Sigmoid colon (tissue), 3 donors: Measurements from ENCODE around the gene KCTD1.

ENCODE experiments used
- POLR2A ChIP-seq, 2 donors: fragments of 450-650 bp; IDR thresholded peaks; one replicate each; pipeline ENCODE4 v1.6.1; 2016; ENCODE audit warnings: antibody characterized with exemption in 2 of 2, mild to moderate bottlenecking in 2 of 2, moderate library complexity in 2 of 2
- TF ChIP-seq, protein P1 (sequence below), 4 experiments: fragments of 450-650 bp in 3 of 4; fragments of 200-600 bp in 1 of 4; IDR thresholded peaks; one replicate each; pipeline ENCODE4 v1.5.1; 2016 to 2019; ENCODE audit warnings: antibody characterized with exemption in 4 of 4, mild to moderate bottlenecking in 3 of 4, moderate library complexity in 2 of 4

GRCh38 chr18:26471027-26471426, 77.3 kb downstream of the KCTD1 start:
- TF ChIP-seq, protein P1, sequence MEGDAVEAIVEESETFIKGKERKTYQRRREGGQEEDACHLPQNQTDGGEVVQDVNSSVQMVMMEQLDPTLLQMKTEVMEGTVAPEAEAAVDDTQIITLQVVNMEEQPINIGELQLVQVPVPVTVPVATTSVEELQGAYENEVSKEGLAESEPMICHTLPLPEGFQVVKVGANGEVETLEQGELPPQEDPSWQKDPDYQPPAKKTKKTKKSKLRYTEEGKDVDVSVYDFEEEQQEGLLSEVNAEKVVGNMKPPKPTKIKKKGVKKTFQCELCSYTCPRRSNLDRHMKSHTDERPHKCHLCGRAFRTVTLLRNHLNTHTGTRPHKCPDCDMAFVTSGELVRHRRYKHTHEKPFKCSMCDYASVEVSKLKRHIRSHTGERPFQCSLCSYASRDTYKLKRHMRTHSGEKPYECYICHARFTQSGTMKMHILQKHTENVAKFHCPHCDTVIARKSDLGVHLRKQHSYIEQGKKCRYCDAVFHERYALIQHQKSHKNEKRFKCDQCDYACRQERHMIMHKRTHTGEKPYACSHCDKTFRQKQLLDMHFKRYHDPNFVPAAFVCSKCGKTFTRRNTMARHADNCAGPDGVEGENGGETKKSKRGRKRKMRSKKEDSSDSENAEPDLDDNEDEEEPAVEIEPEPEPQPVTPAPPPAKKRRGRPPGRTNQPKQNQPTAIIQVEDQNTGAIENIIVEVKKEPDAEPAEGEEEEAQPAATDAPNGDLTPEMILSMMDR (IDR thresholded peaks at IDR 0.05) = no peak
- no peak for TF ChIP-seq POLR2A (IDR thresholded peaks at IDR 0.05)
